HG02623 (cell line): ENCODE results near the gene TREX2.
A peak's percentile ranks its signal among the peaks of the same experiment; 100 is the strongest.

ENCODE experiments used
- ATAC-seq: cut with Tn5 transposase; IDR thresholded peaks from one replicate; pipeline ENCODE4 v1.9.1; 2021; ENCODE audit warnings: moderate library complexity; ENCODE audit not compliant: unreplicated experiment

The TREX2 gene

DNA sequence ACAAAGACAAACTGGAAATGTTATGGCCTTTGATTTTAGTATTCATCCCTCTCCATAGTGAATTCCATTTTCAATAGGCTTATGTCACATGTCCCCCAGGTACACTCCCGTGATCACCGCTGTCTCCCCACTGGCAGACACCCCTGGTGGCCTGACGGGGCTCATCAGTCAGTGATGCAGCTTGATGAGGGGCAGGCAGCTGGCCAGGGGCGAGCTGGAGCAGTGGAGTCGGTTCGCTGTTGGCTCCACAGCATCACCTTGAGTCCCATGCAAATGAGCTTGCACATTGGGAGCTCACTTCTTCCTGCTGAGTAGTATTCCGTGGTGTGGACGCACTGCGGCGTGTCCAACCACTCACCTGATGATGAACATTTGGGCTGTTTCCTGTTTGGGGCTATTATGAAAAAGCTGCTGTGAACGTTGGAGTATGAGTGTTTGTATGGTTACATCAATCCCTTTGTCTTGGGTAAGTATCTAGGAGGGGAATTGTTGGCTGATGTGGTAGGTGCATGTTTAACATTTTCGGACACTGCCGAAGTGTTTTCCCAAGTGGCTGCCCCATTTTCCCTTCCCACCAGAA is 5.2 kb downstream of the TREX2 start:
- ATAC-seq, result no peak

DNA sequence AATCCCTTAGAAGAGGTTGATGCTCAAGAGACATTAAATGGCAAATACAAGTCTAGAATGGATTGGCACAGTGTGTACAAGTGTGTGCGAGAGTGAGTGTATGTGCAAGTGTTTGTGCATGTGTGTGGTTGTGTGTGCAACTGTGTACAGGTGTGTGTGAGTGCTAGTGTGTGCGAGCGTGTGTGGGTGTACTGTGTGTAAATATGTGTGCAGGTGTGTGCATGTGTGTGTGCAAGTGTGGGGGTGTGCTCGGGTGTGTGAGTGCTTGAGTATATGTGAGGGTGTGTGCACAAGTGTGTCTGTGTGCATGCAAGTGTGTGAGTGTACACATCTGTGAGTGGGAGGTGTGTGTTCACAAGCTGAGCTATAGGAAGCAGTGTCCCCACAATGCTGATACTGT is 5.9 kb downstream of the TREX2 start:
- no peak for ATAC-seq

DNA sequence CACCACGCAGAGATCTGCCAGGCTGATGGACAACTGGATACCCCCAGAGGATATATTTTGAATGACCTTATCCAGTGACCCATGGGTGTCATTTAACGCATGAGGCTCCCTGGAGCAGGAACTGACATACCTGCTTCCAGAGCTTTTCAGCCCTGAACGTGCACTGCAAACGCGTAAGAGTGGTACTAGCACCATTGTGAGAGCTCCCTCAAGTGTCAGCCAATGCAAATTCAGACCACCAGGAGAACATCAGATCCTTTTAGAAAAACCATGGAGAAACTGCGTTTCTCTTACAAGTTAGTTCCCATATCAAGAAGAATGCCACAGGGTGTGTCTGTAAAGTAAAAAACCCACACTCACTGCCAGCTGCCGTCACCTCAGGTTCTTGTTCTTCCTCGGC is 7.3 kb downstream of the TREX2 start:
- ATAC-seq, result no peak

GRCh38 chrX:153435845-153436244 is 10.0 kb downstream of the TREX2 start:
- ATAC-seq, result no peak

DNA sequence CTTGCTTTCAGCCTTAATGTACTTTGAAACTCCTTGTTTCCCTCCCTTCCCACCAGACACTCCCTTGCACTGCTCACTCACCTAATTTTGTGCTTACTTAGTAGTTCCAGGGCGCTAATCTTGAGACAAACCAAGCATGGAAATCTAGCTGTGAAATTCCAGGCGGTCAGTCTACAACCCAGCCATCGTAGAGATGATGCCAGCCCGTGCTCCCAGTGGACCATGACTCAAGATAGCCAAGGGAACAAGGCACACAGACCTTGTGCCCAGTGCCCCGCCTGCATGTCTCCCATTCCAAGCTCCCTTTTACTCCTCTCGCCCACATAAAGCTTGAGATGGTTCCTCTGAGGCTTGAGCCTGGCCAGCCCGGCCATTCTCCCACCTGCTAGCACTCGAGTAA is 11.1 kb downstream of the TREX2 start:
- ATAC-seq, result no peak

DNA sequence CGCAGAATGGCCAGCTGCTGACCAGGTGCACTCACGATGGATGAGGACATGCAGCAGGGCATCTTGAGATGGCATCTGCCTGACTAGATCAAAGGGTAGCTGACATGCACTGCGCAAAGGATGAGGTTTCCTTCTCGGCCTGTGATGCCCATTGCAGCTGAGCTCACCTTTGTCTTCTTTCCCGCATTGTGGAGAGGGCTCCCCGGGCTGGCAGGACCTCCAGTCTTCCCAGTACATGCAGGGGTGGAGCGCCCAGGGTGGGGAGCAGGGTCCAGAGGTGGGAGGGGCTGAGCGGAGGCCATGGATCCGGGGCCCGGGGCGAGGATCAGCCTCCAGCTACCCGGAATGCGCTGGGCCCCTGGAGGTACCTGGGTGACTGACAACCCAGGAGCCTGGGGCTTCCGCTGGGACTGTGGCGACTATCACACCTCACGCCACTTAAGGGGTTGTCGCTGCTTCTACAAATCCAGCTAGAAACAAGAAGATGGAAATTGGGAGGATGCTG is 12.0 kb downstream of the TREX2 start:
- ATAC-seq, result no peak

DNA sequence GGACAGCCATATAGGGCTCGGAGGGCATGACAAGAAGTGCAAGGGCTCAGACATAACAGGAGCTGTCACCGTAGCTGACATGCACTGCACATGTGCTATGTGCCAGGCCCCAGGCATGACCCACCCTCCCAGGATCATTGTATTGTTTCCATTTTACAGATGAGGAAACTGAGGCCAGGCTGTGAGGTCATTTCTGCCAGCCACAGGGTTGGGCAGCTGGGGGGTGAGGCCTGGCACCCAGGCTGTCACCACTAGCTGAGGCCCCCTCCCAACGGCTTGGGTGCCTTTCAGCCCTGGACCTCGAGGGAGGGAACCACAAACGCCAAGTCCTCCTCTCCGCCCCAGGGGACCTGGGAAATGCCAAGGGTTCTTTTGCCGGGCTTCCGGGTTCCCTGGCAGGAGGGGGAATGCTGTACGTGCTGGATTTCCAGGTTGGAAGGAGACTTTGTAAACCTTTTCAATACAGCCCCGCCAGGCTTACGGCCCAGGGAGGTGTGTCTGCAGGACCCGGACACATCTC is 12.6 kb downstream of the TREX2 start:
- no peak for ATAC-seq

GRCh38 chrX:153430796-153431195 is 15.1 kb downstream of the TREX2 start:
- ATAC-seq, result no peak

GRCh38 chrX:153426204-153426603 is 19.7 kb downstream of the TREX2 start:
- ATAC-seq, result no peak

DNA sequence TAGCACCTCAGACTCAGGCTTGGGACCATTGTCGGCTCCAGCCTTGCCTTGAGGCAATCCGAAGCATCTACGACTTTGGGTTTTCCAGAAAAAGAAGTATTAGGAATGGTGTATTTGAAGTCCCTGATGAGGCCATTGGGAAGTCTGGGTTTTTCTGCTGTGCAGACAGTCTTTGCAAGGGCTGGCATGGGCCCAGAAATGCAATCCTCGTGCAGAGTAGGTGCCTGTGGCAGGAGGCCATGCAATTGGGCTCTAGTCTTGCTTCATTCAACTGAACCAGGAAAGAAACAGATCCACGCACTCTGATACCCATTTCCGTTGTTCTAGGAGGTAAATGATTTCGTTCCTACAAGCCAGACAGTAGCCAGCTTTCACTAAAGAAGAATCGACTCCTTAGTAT is 22.2 kb downstream of the TREX2 start:
- ATAC-seq, result no peak

- no peak for ATAC-seq
Measured at GRCh38 chrX:153421856-153422255, 24.0 kb downstream of the TREX2 start.

GRCh38 chrX:153420851-153421599 is 24.8 kb downstream of the TREX2 start:
- ATAC-seq, result no peak

DNA sequence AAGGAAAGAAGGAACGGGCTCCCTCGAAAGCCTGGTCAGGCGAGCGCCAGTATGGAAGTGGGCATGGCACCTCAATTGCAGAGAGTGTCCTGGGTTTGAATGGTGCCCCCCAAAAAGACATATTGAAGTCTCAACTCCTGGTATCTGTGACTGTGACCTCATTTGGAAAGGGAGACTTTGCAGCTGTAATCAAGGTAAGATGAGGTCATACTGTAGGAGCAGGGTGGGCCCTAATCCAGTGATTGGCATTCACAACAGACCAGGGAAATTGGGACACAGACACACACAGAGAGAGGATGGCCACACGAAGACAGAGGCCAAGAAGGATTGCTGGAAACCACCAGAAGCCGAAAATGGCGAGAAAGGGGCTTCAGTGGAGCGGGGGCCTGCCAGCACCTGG is 28.2 kb downstream of the TREX2 start:
- no peak for ATAC-seq

- ATAC-seq, result no peak
Measured at GRCh38 chrX:153416781-153417450, 28.9 kb downstream of the TREX2 start.

DNA sequence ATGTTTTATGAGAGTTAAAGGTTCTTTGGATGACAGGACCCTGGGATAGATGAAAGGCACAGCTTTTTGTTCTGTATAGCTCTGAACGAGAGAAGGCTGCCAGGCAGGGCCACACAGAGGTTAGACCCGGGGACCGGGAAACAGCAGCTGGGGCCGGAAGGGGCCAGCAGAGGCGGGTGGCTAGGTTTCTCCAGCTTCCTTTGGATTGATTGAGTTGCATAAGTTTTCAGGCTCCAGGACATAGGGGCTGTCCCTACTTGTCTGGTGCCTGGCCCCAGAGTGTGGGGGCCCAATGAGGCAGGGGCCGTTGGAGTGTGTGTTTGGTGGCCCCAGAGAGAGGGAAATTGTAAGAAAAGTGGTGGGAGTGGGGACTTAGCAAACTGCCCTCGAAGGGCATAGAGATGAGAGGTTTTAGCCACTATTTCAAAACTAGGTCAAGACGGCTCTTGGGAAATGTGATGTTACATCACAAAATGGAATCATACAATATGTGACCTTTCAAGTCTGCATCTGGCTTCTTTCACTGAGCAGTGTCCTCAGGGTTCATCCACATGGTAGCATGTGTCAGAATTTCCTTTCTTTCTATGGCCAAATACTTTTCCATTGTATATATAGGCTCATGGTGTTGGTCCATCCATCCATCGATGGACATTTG is 30.9 kb downstream of the TREX2 start:
- no peak for ATAC-seq

GRCh38 chrX:153413731-153414130 is 32.1 kb downstream of the TREX2 start:
- no peak for ATAC-seq

DNA sequence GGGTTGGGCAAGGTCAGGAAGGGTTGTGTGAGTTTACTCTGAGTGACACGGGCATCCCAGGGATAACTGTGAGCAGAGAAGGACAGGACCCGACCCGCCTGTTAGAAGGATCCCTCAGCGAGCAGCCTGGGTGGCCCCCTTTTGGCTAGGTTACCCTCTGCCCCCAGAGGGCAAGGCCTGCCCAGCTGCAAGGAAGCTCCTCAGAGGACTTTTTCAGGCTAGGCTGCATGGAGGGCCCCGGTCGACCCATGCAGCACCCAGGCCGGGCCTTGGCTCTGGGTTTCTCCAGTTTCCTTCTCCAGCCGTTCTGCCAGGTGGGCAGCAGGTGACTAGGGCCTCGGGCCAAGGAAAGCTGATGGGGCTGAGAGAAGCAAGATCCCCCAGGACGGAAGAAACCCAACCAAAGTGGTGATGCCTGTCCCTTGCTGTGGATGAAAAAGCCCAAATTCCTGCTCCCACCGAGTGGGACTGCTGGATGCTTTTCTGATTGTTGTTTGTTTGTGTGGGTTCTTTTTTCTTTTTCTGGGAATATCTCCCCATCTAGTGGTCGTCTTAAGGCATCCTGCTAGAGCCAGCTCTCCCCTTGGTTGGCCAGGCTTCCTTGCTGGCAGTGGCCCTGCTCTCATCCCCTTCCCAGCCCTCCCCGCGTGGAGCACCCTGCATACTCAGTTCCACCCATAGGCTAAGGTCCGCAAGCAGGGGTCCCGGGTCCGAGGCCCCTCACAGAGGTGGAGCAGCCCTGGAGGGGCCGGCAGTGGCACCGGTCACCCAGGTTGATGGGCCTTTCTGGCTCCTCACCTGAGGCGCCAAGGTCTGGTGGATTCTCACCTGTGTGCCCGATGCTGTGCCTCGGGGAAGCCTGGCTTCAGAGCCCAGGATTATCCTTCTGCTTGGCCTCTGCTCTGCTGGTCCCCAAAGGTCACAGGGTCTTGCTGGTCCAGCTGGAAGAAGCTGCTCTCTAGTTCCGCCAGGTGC is 32.8 kb downstream of the TREX2 start:
- ATAC-seq, result no peak

GRCh38 chrX:153411988-153412574 is 33.8 kb downstream of the TREX2 start:
- ATAC-seq, result no peak

DNA sequence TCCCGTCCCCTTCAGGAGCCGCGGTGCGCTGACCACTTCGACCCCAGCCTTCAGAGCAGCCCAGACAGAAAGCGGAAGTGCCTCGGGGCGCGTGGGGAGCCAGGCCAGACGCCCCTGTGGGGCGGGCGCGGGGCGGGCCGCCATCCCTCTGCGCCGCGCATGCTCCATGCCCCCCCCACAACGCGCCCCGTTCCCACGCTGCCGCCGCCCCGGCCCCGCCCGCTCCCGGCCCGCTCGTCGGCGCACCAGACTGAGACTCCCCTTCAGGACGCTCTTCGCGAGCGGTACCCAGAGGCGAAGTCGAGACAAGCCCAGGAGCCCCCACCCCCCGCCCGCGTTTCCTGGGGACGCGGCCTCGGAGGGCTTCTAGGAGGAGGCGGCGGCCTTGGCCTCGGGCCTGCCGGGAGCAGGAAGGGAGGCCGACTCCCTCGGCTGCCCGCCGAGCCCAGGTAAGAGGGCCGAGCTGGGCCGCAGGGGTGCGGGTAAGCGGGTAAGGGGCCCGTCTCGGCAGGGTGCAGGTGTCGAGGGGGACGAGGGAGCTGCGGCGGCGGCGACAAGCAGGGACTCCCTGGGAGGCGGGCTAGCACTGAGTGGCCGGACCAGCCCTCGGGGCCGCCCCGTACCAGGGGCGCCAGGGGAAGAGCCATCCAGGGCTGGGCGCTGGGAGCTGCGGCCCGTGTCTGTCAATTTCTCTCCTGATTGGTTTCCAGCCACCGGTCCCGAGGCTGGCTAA is 34.4 kb downstream of the TREX2 start, which contains the start of gene ZFP92:
TSS of gene ZFP92 (plus strand) at position 218 of the 733 bp plus-strand sequence. CDS start 6,851 bp downstream, outside the sequence.
- ATAC-seq, result peak; percentile 59
